HepG2 (cell line): ENCODE results near the gene PIP5KL1.

Experiments used
- CTCF ChIP-seq: sonication (generic); formaldehyde crosslinking; IDR thresholded peaks from 2 replicates; pipeline ENCODE4 v1.5.0; 2020; ENCODE audit warnings: mild to moderate bottlenecking, missing genetic modification reagents, moderate library complexity
- EZH2 ChIP-seq: conservative IDR thresholded peaks from 2 replicates; pipeline ENCODE4 v1.6.1; 2012; ENCODE audit warnings: mild to moderate bottlenecking, low read depth, low read length, moderate library complexity
- RARA ChIP-seq: IDR thresholded peaks from 2 replicates; pipeline ENCODE4 v1.6.1; 2016; ENCODE audit warnings: missing genetic modification reagents, missing compliant biosample characterization
- ZNF292 ChIP-seq: sonication (generic); formaldehyde crosslinking; IDR thresholded peaks from 2 replicates; pipeline ENCODE4 v1.8.1; 2022; ENCODE audit warnings: mild to moderate bottlenecking, low read depth, missing genetic modification reagents, borderline replicate concordance

- TF ChIP-seq EZH2 (no peak), ZNF292 (CRISPR knock-in tag) (no peak), CTCF (no peak), RARA (CRISPR knock-in tag) (no peak)
Observed at GRCh38 chr9:127941062-127941960, 10.7 kb upstream of the PIP5KL1 start.
